Activated gamma-delta T cell treated with Interleukin-2 at 50 U/mL for 16 hours (primary cell): ENCODE measurements around the gene MRPS17.

Experiments used
- DNase-seq: peaks from one replicate; pipeline ENCODE4 v3.0.0-alpha.2; 2020

Gene MRPS17

DNA sequence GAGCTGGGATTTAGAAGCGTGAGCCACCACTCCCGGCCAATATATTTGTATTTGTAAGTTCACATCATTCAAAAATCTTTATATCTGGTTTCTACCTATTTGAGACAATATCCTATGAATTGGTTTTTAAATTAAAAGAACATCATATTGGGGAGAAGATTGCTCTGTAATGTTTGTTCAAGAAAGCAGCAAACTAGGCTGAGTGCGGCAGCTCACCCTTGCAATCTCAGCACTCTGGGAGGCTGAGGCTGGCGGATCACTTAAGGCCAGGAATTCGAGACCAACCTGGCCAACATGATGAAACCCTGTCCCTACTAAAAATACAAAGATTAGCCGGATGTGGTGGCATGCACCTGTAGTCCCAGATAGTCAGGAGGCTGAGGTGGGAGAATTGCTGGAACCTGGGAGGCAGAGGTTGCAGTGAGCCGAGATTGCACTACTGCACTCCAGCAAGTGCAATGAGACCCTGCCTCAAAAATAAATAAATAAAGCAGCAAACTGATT lies 22.1 kb downstream of the MRPS17 start:
- DNase-seq, result no peak

DNA sequence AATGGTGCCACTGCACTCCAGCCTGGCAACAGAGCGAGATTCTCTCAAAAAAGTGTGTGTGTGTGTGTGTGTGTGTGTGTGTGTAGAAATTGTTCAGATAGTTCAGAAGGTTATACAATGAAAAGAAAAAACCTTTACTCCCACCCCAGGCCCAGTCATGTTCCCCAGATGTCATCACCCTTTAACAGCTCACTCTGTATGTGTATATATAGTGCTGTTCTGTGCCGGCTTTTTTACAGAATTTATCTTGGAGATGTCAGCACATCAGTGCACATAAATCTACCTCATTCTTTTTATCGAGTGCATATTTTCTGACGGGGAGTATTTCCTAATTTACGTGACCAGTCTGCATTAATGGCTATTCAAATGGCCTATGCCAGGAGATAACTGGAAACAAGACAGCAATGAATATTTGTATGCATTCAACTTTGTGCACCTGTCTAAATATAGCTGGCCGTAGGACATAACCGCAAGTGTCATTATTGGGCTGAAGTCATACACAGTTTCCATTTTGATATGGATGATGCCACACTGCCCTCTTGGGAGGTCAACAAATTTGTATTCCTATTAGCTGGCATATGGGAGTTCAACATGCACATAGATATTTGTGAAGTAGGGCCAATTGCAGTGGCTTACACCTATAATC lies 24.4 kb downstream of the MRPS17 start:
- DNase-seq, result no peak

GRCh38 chr7:55977831-55978230 lies 26.2 kb downstream of the MRPS17 start:
- no peak for DNase-seq

DNA sequence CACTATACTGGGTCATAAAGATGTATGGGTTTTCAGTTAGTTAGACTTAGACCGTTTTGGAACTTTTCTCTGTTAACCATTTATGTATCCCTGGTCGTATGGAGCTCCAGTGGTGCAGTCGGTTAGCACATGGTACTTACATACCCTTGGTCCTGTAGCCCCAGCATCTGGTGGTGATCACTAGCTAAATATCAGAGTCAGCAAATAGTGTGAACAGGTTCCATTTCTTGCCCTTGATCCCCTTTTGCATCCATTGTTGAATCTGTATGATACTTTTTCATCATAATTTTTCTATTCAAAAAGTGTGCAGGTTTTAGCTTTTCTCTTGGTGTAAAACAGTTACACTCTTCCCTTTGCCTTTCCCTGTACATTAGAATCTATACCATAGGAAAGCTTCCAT lies 28.6 kb downstream of the MRPS17 start:
- no peak for DNase-seq

DNA sequence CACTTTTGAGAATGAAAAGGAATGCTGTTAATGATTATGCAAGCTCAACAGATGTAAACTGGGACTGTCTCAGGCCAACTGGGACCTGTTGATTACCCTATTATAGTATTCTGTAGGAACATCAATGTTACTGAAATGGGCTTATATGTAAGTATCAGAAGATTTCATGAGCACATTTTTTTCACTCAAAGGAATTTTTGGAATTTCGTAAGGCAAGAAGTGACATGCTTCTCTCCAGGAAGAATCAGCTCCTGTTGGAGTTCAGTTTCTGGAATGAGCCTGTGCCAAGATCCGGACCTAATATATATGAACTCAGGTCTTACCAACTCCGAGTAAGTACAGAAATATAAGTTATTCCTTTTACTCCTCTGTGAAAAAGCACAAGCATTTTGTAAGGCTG lies 31.9 kb downstream of the MRPS17 start:
- no peak for DNase-seq

- no peak for DNase-seq
Measured at GRCh38 chr7:55992346-55992745, 40.7 kb downstream of the MRPS17 start.

DNA sequence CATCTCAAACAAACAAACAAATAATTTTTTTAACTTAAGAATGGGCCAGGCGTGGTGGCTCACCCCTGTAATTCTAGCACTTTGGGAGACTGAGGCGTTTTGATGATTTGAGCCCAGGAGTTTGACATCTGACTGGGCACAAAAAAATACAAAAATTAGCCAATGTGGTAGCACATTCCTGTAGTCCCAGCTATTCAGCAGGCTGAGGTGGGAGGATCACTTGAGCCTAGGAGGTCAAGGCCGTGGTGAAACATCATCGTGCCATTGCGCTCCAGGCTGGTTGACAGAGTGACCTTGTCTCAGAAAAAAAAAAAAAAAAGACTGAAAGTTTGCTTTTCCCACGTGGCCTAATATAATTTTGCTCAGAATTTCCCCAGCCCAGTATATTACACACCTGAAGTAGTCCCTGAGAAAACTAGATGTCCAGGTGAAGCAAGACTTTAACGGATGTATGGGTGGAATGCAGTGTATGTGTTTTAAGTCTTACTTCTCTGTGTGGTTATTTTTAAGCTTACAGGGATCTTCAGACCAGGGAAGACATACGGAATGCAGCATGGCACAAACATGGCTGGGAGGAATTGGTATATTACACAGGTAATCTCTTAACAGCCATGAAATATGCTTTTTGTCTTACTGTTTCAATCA lies 45.3 kb downstream of the MRPS17 start:
- DNase-seq, result no peak

DNA sequence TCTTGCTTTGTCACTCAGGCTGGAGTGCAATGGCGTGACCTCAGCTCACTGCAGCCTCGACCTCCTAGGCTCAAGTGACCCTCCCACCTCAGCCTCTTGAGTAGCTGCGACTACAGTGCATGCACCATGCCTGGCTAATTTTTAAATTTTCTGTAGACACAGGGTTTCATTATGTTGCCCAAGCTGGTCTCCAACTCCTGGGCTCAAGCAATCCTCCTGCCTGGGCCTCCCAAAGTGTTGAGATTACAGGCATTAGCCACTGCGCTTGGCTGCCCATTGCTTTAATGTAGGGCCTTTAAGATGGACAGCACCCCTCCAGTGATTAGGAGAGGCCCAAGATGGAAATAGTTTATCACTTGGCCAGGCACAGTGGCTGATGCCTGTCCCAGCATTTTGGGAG lies 52.1 kb downstream of the MRPS17 start:
- no peak for DNase-seq
